ENCODE measurements around the gene UQCRC1.

Gene UQCRC1

GRCh38 chr3:48565591-48566400 is 43.6 kb downstream of the UQCRC1 start:
- Histone ChIP-seq H3K4me2 (ENCODE audit: low read length) (no peak overlapping the region), H3K4me3 (ENCODE audit: low read length) (no peak overlapping the region), H3F3A (ENCODE audit: control insufficient read depth, insufficient read depth) (no peaks in the 10 kb centered on the region), H3K36me3 (ENCODE audit: control insufficient read depth, low read length) (no peaks in the 10 kb centered on the region), H3K27ac (ENCODE audit: low read depth, low read length) (no peak overlapping the region), H3K9me2 (replicated peaks; ENCODE audit: control insufficient read depth, low read length) (no peaks in the 10 kb centered on the region), H3K4me1 (ENCODE audit: control insufficient read depth, low read length) (peaks cover 5% of the 10 kb centered on the region), H3K79me2 (ENCODE audit: control insufficient read depth, low read length) (no peaks in the 10 kb centered on the region), H3K27me3 (ENCODE audit: control insufficient read depth, low read length) (0 out of 2 replicates have a peak, but pooled peaks cover 2% of the 10 kb centered on the region), H4K20me1 (ENCODE audit: control insufficient read depth, insufficient read depth, low read depth, low read length) (no peaks in the 10 kb centered on the region), H3K9me3 (ENCODE audit: control insufficient read depth, insufficient read depth, low read length) (no peaks in the 10 kb centered on the region)
- no peak for TF ChIP-seq CTCF (IDR thresholded peaks at IDR 0.05; ENCODE audit: low read depth, low read length, poor library complexity, severe bottlenecking)
- no peak for TF ChIP-seq EZH2phosphoT487 (IDR thresholded peaks at IDR 0.05; ENCODE audit: borderline replicate concordance, low read length)

- Histone ChIP-seq H3K4me1 (ENCODE audit: control insufficient read depth, low read length) (peaks cover 11% of the 10 kb centered on the region), H3K27ac (ENCODE audit: low read depth, low read length) (no peak overlapping the region)
Measured at GRCh38 chr3:48565186-48565585, 44.3 kb downstream of the UQCRC1 start.

GRCh38 chr3:48564667-48565066 is 44.8 kb downstream of the UQCRC1 start:
- H3K4me3 ChIP-seq (ENCODE audit: low read length) = no peak overlapping the region
- H3F3A ChIP-seq (ENCODE audit: control insufficient read depth, insufficient read depth) = no peaks in the 10 kb centered on the region
- no peaks in the 10 kb centered on the region for H4K20me1 ChIP-seq (ENCODE audit: control insufficient read depth, insufficient read depth, low read depth, low read length)
- H3K36me3 ChIP-seq (ENCODE audit: control insufficient read depth, low read length) = no peaks in the 10 kb centered on the region
- H3K4me1 ChIP-seq (ENCODE audit: control insufficient read depth, low read length) = peaks cover 16% of the 10 kb centered on the region
- H3K9me3 ChIP-seq (ENCODE audit: control insufficient read depth, insufficient read depth, low read length) = no peaks in the 10 kb centered on the region
- H3K27me3 ChIP-seq (ENCODE audit: control insufficient read depth, low read length) = 0 out of 2 replicates have a peak, but pooled peaks cover 2% of the 10 kb centered on the region
- no peak overlapping the region for H3K4me2 ChIP-seq (ENCODE audit: low read length)
- no peak overlapping the region for H3K27ac ChIP-seq (ENCODE audit: low read depth, low read length)
- no peaks in the 10 kb centered on the region for H3K79me2 ChIP-seq (ENCODE audit: control insufficient read depth, low read length)
- no peaks in the 10 kb centered on the region for H3K9me2 ChIP-seq (replicated peaks; ENCODE audit: control insufficient read depth, low read length)
- TF ChIP-seq EZH2phosphoT487 (IDR thresholded peaks at IDR 0.05; ENCODE audit: borderline replicate concordance, low read length) = no peak
- TF ChIP-seq CTCF (IDR thresholded peaks at IDR 0.05; ENCODE audit: low read depth, low read length, poor library complexity, severe bottlenecking) = no peak

More at GRCh38 chr3:48565186-48565585, 44.3 kb downstream of the UQCRC1 start:
- Histone ChIP-seq H3F3A (ENCODE audit: control insufficient read depth, insufficient read depth) (no peaks in the 10 kb centered on the region), H3K9me3 (ENCODE audit: control insufficient read depth, insufficient read depth, low read length) (no peaks in the 10 kb centered on the region), H3K9me2 (replicated peaks; ENCODE audit: control insufficient read depth, low read length) (no peaks in the 10 kb centered on the region), H3K79me2 (ENCODE audit: control insufficient read depth, low read length) (no peaks in the 10 kb centered on the region), H3K4me2 (ENCODE audit: low read length) (no peak overlapping the region), H4K20me1 (ENCODE audit: control insufficient read depth, insufficient read depth, low read depth, low read length) (no peaks in the 10 kb centered on the region), H3K4me3 (ENCODE audit: low read length) (no peak overlapping the region), H3K27me3 (ENCODE audit: control insufficient read depth, low read length) (0 out of 2 replicates have a peak, but pooled peaks cover 2% of the 10 kb centered on the region), H3K36me3 (ENCODE audit: control insufficient read depth, low read length) (no peaks in the 10 kb centered on the region)
- TF ChIP-seq EZH2phosphoT487 (IDR thresholded peaks at IDR 0.05; ENCODE audit: borderline replicate concordance, low read length) (no peak), CTCF (IDR thresholded peaks at IDR 0.05; ENCODE audit: low read depth, low read length, poor library complexity, severe bottlenecking) (no peak)
